ENCODE data around the gene GRIP1.

- TF ChIP-seq CTCF (IDR thresholded peaks at IDR 0.05) (no peak), POLR2AphosphoS5 (IDR thresholded peaks at IDR 0.05) (no peak), POLR2A (IDR thresholded peaks at IDR 0.05) (no peak), EP300 (IDR thresholded peaks at IDR 0.05) (no peak)
Observed at GRCh38 chr12:66516561-66516960, 162.3 kb downstream of the GRIP1 start.
